OCI-LY7 (cell line): Measurements from ENCODE around the gene PINK1.

Experiments used
- CTCF ChIP-seq: fragments of 200-600 bp; sonication (generic); conservative IDR thresholded peaks from 2 replicates; pipeline ENCODE4 v1.5.1; 2014; ENCODE audit warnings: mild to moderate bottlenecking, antibody characterized with exemption, low read length, moderate library complexity, mixed read lengths
- EZH2phosphoT487 ChIP-seq: fragments of 200-600 bp; sonication (generic); IDR thresholded peaks from 2 replicates; pipeline ENCODE4 v1.6.1; 2018; ENCODE audit warnings: low read depth, borderline replicate concordance, mild to moderate bottlenecking, mixed run types, antibody characterized with exemption, low read length, moderate library complexity, mixed read lengths

- TF ChIP-seq CTCF = no peak
- TF ChIP-seq EZH2phosphoT487 = no peak
Observed at GRCh38 chr1:20632386-20632785, 872 bp upstream of the PINK1 start.
